HG03196 (cell line): ENCODE data around the gene POU6F2.

Source experiments
- ATAC-seq: cut with Tn5 transposase; IDR thresholded peaks from one replicate; pipeline ENCODE4 v1.9.1; 2021; ENCODE audit not compliant: unreplicated experiment

Gene POU6F2

GRCh38 chr7:39428221-39428620 lies 450.5 kb downstream of the POU6F2 start:
- ATAC-seq, result no peak

GRCh38 chr7:39429421-39429820 lies 451.7 kb downstream of the POU6F2 start:
- ATAC-seq, result no peak

GRCh38 chr7:39430441-39430840 lies 452.7 kb downstream of the POU6F2 start:
- no peak for ATAC-seq

DNA sequence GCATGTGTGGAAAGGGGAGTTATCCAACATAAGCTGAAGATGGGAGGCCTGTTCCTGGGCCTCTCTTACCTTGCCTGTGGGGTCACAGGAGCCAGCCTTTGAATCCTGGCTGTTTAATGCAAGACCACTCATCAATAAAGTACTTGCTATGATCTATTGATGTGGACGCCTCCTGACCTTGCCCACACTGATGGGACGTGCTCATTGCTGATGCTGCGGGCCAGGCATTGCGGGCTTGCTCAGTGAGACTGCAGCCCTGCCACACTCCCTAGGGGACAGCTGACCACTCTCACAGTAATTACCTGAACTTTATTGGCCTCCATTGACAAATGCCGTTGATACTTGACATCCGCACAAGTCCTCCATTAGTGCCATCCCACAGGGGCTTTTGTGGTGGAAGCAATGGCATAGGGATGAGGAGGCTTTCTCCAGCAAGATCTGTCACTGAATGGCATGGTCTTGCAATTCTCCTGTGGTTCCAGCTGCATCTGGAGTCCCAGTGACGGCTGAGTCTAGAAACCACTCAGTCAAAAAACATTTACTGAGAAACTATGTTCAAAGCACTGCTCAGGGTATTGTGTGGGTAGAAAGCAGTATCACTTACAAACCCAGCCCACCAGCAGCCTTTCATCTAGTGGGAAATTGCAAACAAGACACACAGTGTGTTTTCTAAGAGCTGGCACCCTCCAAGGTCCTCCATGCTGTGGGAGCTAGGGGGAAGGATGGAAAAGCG lies 453.4 kb downstream of the POU6F2 start:
- ATAC-seq, result no peak

DNA sequence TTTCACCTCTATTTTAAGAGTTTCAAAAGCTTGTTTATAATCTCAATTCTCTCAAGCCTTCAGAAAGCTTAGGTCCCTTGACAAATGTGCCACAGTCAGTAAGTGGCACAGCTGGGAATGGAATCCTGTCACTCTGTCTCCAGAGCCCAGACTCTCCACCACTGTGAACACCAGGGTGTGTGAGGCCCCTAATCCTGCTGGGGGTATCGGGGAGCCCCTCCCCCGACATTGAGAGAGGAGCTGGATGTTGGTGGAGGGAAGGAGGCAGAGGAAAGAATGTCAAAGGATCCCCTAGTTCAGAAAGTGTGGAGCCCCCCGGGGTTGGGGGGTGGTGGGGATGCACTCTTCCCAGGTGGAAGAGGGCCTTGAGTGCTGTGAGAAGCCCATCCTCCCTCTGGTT lies 454.7 kb downstream of the POU6F2 start:
- ATAC-seq, result no peak

GRCh38 chr7:39432807-39433416 lies 455.2 kb downstream of the POU6F2 start:
- no peak for ATAC-seq

DNA sequence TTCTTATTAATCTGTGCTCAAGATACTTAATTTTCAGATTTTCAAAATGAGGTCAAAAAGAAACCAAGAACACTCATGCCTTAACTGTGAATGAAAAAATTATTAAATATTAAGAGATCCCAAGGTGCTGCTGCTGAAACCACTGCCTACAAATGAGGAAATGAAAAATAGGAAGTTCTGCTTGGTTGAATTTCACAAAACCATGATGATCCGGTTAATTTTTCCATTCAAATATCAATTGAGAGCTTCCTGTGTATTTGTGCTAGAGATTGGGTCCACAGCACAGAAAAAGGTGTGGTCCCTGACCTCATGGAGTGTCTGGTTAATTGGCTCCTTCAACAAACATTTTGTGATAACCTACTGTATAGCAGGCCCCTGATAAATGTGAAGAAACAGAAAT lies 455.8 kb downstream of the POU6F2 start:
- ATAC-seq, result no peak

- ATAC-seq, result no peak
These were observed 456.3 kb downstream of the POU6F2 start for GRCh38 chr7:39434012-39434411.

DNA sequence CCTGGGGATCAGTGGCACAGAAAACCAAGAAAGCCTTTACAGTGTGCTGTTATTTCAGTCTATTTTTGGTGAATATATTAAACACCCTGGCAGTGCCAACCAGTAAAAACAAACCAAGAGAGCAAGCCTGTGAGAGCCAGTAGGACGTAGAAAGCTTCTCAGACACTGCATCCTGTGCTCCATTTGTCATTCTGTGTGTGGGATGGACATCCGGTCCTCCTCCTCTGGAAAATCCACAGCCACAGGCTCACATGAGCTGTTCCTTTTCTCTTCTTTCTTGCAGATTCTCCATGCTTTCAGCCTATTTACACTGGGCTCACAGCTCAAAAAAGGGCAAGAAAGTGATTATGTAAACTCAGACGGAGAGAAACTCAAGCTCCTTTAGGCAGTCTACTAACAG lies 468.8 kb downstream of the POU6F2 start:
- no peak for ATAC-seq

GRCh38 chr7:39451901-39452300 lies 474.2 kb downstream of the POU6F2 start:
- no peak for ATAC-seq

- peak; percentile 76 for ATAC-seq
These were observed 476.1 kb downstream of the POU6F2 start for GRCh38 chr7:39453743-39454355.

DNA sequence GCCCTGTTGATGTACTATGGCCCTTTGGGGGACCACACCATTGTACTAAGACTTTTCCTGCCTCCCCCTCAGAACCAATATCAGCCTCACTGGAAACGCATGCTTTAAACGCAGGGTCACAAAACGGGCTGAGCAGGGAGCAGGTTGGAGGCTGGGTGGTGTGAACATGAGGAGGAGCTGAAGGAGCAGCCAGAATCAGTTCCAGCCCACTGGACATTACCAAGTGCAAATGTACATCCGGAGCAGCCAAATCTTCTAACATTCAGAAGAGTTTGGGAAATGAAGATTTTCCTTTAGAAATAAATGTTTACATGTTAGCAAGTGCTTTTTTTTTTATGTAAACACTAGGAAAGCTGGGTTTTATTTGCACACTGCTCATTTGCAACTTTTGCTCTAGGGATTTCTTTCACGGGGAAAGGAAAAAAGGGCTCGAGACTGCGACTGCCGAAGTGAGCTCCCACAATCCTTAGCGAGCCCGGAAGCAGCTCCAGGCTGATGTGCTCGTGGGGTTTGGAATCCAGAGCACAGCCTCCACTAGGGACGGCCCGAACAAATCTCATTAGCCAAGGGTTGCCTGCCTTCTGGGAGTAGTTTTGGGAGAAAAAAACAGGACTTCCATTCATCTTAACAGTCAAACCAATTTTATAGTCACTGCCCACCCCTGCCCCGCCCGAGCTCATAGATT lies 480.5 kb downstream of the POU6F2 start:
- no peak for ATAC-seq

DNA sequence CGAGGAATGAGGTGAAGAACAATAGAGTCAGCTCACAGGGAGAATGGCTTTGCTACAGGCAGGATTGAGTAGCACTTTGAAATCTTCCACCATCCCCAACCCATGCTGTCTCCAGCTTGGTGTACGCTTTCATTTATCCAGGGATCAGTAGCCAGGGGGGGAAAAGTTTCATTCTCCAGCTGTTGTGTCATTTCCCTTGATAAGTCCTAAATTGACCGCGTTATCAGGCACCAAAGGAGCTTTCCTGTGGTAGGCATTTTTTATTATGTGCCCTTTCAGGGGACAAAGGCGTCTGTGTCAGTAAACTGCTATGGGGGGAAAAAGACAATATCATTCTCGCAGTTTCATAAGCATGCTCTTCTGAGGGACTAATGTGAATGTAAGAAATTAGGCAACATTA lies 481.9 kb downstream of the POU6F2 start:
- ATAC-seq, result no peak

- no peak for ATAC-seq
These were observed 482.8 kb downstream of the POU6F2 start for GRCh38 chr7:39460486-39460885.

DNA sequence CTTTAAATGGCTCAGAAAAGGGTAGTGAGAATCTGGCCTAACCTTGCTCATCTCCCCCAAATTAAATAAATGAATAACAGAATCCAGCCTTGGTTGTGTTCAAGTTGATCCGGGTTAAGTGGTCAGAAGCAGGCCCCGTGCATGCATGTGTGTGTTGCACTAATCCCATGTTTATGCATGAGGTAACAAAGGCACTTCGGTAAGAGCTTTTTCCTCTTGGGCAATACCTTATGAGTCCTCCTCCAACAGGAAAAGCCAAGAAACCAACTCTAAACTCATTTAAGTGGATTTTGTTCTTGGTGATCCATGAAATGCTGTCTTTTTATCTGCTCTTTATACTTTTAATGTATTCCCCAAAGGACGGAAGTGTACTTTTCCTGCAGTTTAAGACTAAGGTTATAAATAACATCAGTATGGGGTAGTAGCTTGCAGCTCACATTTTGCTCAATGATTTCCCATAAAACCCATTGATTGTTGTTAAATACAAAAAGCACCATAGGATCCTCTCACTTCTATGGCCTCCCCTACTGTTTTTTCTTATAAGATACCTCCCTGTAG lies 483.6 kb downstream of the POU6F2 start:
- no peak for ATAC-seq

DNA sequence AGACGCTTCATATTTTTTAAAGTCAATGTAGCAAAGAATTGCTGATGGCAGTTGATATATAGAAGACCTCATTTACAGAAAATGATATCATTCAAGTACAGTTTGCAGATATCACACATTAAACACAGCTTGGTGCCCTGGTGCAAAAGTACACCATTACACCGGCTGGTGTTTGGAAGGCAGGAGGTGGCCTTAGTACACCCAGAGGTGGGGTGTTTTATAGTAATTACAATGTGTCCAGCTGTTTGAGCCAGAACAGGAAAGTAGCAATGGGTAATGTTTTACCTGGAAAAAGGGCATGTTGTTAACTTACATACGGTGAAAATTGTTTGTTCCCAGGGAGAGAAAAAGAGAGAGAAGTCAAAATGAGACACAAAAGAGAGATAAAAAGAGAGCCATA lies 485.5 kb downstream of the POU6F2 start:
- ATAC-seq, result no peak

DNA sequence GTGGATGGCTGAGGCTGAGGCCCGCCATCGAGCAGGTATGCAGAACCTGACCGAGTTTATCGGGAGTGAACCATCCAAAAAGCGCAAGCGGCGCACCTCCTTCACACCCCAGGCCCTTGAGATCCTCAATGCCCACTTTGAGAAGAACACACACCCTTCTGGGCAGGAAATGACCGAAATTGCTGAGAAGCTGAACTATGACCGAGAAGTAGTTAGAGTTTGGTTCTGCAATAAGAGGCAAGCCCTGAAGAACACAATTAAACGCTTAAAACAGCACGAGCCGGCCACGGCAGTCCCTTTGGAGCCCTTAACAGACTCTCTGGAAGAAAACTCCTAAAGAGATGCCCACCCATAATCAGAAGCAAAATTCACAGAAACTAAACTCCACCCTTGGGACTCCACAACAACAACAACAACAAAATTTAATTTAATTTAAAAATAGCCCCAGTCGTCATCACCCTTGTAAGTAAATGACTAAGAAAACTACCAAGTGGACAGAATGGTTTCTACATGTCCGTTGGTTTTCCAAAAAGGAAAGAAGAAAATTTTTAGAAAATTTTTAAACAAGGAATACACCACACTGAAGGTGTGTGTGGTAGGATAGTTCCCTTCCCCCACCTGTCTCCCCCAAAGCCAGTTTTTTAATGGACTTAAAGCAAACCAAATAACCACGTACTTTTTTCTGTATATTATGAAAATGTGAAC lies 486.8 kb downstream of the POU6F2 start:
- no peak for ATAC-seq

DNA sequence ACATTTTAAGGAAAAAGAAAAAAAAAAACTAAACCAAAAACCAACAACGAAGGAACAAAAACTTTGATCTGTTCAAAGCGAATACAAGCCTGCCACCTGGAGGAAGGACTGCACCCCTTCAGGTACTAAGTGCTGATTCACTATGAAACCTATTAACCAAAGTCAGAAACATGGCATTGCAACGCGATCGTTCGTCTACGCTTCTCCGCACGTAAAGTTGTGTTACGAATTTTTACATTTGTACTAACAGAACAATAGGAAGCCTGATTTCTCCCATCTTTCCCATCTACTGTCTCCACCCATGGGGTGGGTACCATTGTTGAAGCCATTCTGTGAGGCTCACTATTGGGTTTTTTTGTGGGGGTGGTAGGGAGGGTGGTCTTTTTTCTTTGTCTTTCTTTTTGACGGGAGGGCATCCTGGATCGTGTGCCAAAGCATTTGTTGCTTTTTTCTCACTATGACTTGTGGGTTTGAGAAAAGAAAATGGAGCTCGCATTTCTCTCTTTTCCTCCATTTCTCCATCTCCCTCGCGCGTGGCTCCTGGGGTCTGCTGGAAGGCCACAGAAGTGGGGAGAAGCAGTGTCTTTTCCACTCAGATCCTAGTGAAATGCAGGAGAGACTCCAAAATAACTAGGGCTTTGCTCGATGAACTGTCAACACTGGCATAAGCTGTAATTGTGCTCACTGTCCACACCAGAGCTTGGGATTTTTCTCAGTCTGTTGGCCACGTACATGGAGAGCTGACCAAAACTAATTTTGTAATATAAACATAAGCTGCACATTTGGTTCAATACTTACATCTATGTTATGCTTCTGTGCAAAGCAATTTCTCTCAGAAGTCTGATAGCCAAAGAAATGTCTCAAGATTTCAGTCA lies 487.6 kb downstream of the POU6F2 start:
- peak; percentile 87 for ATAC-seq

DNA sequence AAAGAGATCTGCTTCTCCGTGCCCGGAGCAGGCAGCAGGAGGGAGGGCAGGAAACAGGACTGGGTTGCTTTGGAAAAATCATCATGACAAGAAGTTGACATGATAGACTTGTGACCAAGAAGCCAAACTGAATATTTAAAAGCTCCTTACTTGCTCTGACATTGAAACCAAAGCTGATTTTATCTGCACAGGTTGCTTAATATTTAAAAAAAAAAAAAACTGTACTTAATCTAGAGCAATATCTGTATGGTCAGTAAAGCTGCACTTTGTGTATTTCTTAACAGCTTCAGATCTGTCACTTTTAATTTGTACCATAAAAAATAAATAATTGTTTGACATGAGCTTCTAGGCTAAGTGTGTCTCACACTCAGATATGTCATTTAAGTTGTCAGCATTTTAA lies 490.6 kb downstream of the POU6F2 start:
- no peak for ATAC-seq

GRCh38 chr7:39468808-39469374 lies 491.2 kb downstream of the POU6F2 start:
- ATAC-seq, result no peak
